GM12878 (cell line): ENCODE results near the gene UBXN7. TPM values are rescaled to one million over a fixed set of nuclear protein-coding genes. Genes with fewer than 3 reads are reported as not detected.

ENCODE experiments used
- ATAC-seq: fragments of 200-7000 bp; cut with Tn5 transposase; 3 replicates; pipeline ENCODE4 v1.9.1; 2020; ENCODE audit warnings: mild to moderate bottlenecking, moderate library complexity
- BruUV-seq: library from RNA; stranded (reverse); fragments of 400-500 nt; replicated peaks from 2 replicates; lab custom pipeline; 2021; lab: Mats Ljungman, UMichigan
- CTCF ChIA-PET: fragments of 300-600 bp; sonication (Branson Sonifier 250); formaldehyde crosslinking; extraction: SDS; loops from one replicate; lab custom pipeline; 2021; ENCODE audit warnings: inconsistent platforms; lab: Yijun Ruan, JAX
- POLR2A ChIA-PET: fragments of 350-600 bp; formaldehyde crosslinking; extraction: SDS; loops from one replicate; lab custom pipeline; 2021; ENCODE audit warnings: inconsistent platforms; lab: Charles Lee
- RAD21 ChIA-PET: fragments of 300-600 bp; sonication (Branson Sonifier 250); formaldehyde crosslinking; loops from one replicate; lab custom pipeline; 2023; ENCODE audit warnings: antibody characterized with exemption; ENCODE audit not compliant: unreplicated experiment; lab: Charles Lee
- SMC1A ChIA-PET: fragments of 300-600 bp; sonication (Branson Sonifier 250); formaldehyde crosslinking; loops from one replicate; lab custom pipeline; 2023; ENCODE audit not compliant: unreplicated experiment, uncharacterized antibody; lab: Charles Lee
- DNase-seq: peaks from one replicate; pipeline ENCODE4 v3.0.0-alpha.2; 2011; ENCODE audit warnings: low read depth, low spot score
- FAIRE-seq: peaks from 3 replicates; lab custom pipeline; 2011; peaks lifted over from hg19 to GRCh38; lab: Jason Lieb, UNC
- H2AFZ ChIP-seq: 2 replicates; pipeline ENCODE4 v1.6.0; 2011; ENCODE audit warnings: low read depth, low read length, control low read depth; ENCODE audit not compliant: control insufficient read depth
- H3K27ac ChIP-seq: 2 replicates; pipeline ENCODE4 v1.5.1; 2011; ENCODE audit warnings: control low read depth; ENCODE audit not compliant: control insufficient read depth, insufficient read depth
- H3K27me3 ChIP-seq, 2 experiments: replicated peaks in 1 of 2; 2 replicates each; pipeline versions ENCODE4 v1.6.0 to v1.6.1; 2011; ENCODE audit warnings: low read length in 1 of 2; ENCODE audit not compliant: control insufficient read depth in 2 of 2, insufficient read depth in 2 of 2
- H3K36me3 ChIP-seq, 2 experiments: 2 replicates each; pipeline ENCODE4 v1.5.1; 2011; ENCODE audit warnings: low read length in 1 of 2; ENCODE audit not compliant: control insufficient read depth in 2 of 2, insufficient read depth in 2 of 2
- H3K4me1 ChIP-seq: 2 replicates; pipeline ENCODE4 v1.6.1; 2011; ENCODE audit warnings: mild to moderate bottlenecking, low read length, moderate library complexity, mixed read lengths; ENCODE audit not compliant: control insufficient read depth, insufficient read depth
- H3K4me2 ChIP-seq: 2 replicates; pipeline ENCODE4 v1.6.0; 2011; ENCODE audit warnings: control low read depth; ENCODE audit not compliant: control insufficient read depth, insufficient read depth
- H3K4me3 ChIP-seq: fragments of 200-600 bp; sonication (generic); 2 replicates; pipeline ENCODE4 v1.5.1; 2016
- H3K79me2 ChIP-seq: 2 replicates; pipeline ENCODE4 v1.6.0; 2011; ENCODE audit warnings: low read length; ENCODE audit not compliant: control insufficient read depth, insufficient read depth
- H3K9ac ChIP-seq: 2 replicates; pipeline ENCODE4 v1.8.0; 2011; ENCODE audit warnings: low read length, control low read depth, mixed read lengths; ENCODE audit not compliant: control insufficient read depth, insufficient read depth
- H3K9me3 ChIP-seq: replicated peaks from 3 replicates; pipeline ENCODE4 v1.5.1; 2011; ENCODE audit warnings: mild to moderate bottlenecking, low read length; ENCODE audit not compliant: control insufficient read depth, insufficient read depth
- H4K20me1 ChIP-seq: 2 replicates; pipeline ENCODE4 v1.6.0; 2011; ENCODE audit not compliant: control insufficient read depth, insufficient read depth
- BMI1 ChIP-seq: fragments of 450-650 bp; IDR thresholded peaks from 2 replicates; pipeline ENCODE4 v1.6.1; 2016; ENCODE audit warnings: mild to moderate bottlenecking, moderate library complexity, borderline replicate concordance
- EED ChIP-seq: sonication (generic); IDR thresholded peaks from 2 replicates; pipeline ENCODE4 v1.6.1; 2016; ENCODE audit warnings: antibody characterized with exemption, low read depth
- HDAC6 ChIP-seq: fragments of 200-600 bp; sonication (generic); IDR thresholded peaks from one replicate; pipeline ENCODE4 v1.8.0; 2017; ENCODE audit warnings: antibody characterized with exemption; ENCODE audit not compliant: unreplicated experiment
- KAT2A ChIP-seq: conservative IDR thresholded peaks from 2 replicates; pipeline ENCODE4 v1.6.1; 2011; ENCODE audit warnings: low read depth, low read length; ENCODE audit not compliant: control insufficient read depth
- KLF5 ChIP-seq: fragments of 450-650 bp; IDR thresholded peaks from 2 replicates; pipeline ENCODE4 v1.6.1; 2014; ENCODE audit warnings: mild to moderate bottlenecking; ENCODE audit not compliant: partially characterized antibody
- NR2F1 ChIP-seq: fragments of 450-650 bp; conservative IDR thresholded peaks from 2 replicates; pipeline ENCODE4 v1.6.1; 2017; ENCODE audit warnings: mild to moderate bottlenecking
- POLR2AphosphoS5 ChIP-seq: IDR thresholded peaks from 2 replicates; pipeline ENCODE4 v1.6.1; 2011; ENCODE audit warnings: mild to moderate bottlenecking, low read length, inconsistent platforms
- RAD21 ChIP-seq: IDR thresholded peaks from 2 replicates; pipeline ENCODE4 v1.6.1; 2011; ENCODE audit warnings: mild to moderate bottlenecking, low read depth, low read length, moderate library complexity; ENCODE audit not compliant: insufficient read depth
- RBBP5 ChIP-seq: fragments of 200-600 bp; sonication (generic); conservative IDR thresholded peaks from 2 replicates; pipeline ENCODE4 v1.6.1; 2016
- TCF3 ChIP-seq: IDR thresholded peaks from 2 replicates; pipeline ENCODE4 v1.6.1; 2012; ENCODE audit warnings: low read depth, mild to moderate bottlenecking, low read length, borderline replicate concordance; ENCODE audit not compliant: insufficient read depth
- TCF7 ChIP-seq: IDR thresholded peaks from 2 replicates; pipeline ENCODE4 v1.6.1; 2014; ENCODE audit warnings: antibody characterized with exemption, borderline replicate concordance
- ZNF274 ChIP-seq: IDR thresholded peaks from one replicate; pipeline ENCODE4 v1.8.0; 2011; ENCODE audit not compliant: insufficient read length, insufficient read depth
- WGBS: methylation state at CpG from one replicate; pipeline ENCODE4 v1.1.6; 2016; ENCODE audit warnings: low lambda C conversion rate; ENCODE audit not compliant: insufficient replicate concordance, insufficient coverage; ENCODE audit errors: missing lambda C conversion rate; 5-methylcytosine and 5-hydroxymethylcytosine counted together
- in situ Hi-C: fragments of 300-500 bp; cut with MboI; formaldehyde crosslinking; loops from 9 replicates; pipeline ENCODE4 v1.14.3; 2018; ENCODE audit warnings: mixed read lengths
- intact Hi-C: fragments of 100-400 bp; cut with micrococcal nuclease; formaldehyde crosslinking; loops from one replicate; pipeline ENCODE4 v1.14.2; 2022; ENCODE audit not compliant: unreplicated experiment
- polyA plus RNA-seq, 11 experiments: library from polyadenylated mRNA; depleted of rRNA in 4 of 11; unstranded in 6 of 11; stranded (reverse) in 5 of 11; fragments of >200 nt; fragmentation: Nextera tagmentation in 4 of 11; fragmentation: Illumina TruSeq in 1 of 11; extraction: Ambion mirVana in 4 of 11; extraction: Trizol in 1 of 11; gene quantifications; 1 replicate in 1 of 11; 2 replicates in 10 of 11; pipeline versions ENCODE4 v1.2.1 to v1.2.3, GENCODE V29; 2011 to 2016; ENCODE audit warnings: inconsistent platforms in 2 of 11, missing spikeins in 2 of 11, low read depth in 1 of 11
- total RNA-seq, 4 experiments: library from RNA; depleted of rRNA in 3 of 4; stranded (reverse); fragments of >200 nt in 3 of 4; fragmentation: Illumina TruSeq in 1 of 4; extraction: Trizol in 1 of 4; gene quantifications; 2 replicates each; pipeline versions ENCODE4 v1.2.1 to v1.2.3, GENCODE V29; 2013 to 2021
- TF ChIP-seq, protein P1 (sequence below): IDR thresholded peaks from 2 replicates; pipeline ENCODE4 v1.6.1; 2012; ENCODE audit warnings: low read depth, low read length, improper control_type of control experiment
- TF ChIP-seq, protein P2 (sequence below): IDR thresholded peaks from 2 replicates; pipeline ENCODE4 v1.6.1; 2011; ENCODE audit warnings: low read depth, low read length, improper control_type of control experiment, borderline replicate concordance

UBXN7 gene
- total and polyA plus RNA-seq, 10 of the 15 experiments (the other 5 are each of a cell fraction or from before 2014, with no cell fraction given): 4.8 to 78.4 (median 24.9) TPM

DNA sequence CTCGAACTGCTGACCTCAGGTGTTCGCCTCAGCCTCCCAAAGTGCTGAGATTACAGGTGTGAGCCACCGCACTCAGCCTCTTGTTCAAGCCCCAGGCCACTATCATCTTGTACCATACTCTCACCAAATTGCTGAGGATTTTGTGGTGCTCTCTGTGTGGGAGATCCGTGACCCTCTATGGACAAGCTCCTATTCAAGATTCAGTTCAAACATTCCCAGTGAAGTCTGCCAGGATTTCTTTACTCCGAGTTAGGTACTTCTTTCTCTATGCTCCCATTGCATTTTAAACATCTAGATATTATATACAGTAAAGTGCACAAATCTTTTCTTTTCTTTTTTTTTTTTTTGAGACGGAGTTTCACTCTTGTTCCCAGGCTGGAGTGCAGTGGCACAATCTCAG is 93.2 kb downstream of the UBXN7 start:
- Histone ChIP-seq H3K27me3 (no peaks in the 10 kb centered on the region), H3K36me3 (no peaks in the 10 kb centered on the region), H3K9me3 (no peaks in the 10 kb centered on the region; the same call in 2 of the 3 replicates), H4K20me1 (no peaks in the 10 kb centered on the region), H3K79me2 (no peaks in the 10 kb centered on the region), H2AFZ (no peak overlapping the region), H3K9ac (no peak overlapping the region), H3K4me2 (no peak overlapping the region), H3K27ac (no peak overlapping the region)
- ChIA-PET CTCF (interaction anchor here (0.6 kb wide), 1 partner anchor 117 kb away, joined by 3 read pairs; no protein-coding TSS in a partner anchor), RAD21 (no interaction called here), SMC1A (no interaction called here)
- intact Hi-C loops: no loop called here
- DNase-seq: no peak
- in situ Hi-C loops: no loop called here
- no TSS peak for BruUV-seq
- no peak for FAIRE-seq
- no peak for TF ChIP-seq NR2F1
- TF ChIP-seq, protein P1, sequence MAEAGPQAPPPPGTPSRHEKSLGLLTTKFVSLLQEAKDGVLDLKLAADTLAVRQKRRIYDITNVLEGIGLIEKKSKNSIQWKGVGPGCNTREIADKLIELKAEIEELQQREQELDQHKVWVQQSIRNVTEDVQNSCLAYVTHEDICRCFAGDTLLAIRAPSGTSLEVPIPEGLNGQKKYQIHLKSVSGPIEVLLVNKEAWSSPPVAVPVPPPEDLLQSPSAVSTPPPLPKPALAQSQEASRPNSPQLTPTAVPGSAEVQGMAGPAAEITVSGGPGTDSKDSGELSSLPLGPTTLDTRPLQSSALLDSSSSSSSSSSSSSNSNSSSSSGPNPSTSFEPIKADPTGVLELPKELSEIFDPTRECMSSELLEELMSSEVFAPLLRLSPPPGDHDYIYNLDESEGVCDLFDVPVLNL: no peak
- no peak for TF ChIP-seq BMI1
- TF ChIP-seq HDAC6: no peak
- no peak for TF ChIP-seq EED
- TF ChIP-seq POLR2AphosphoS5: no peak
- no peak for TF ChIP-seq TCF7
- TF ChIP-seq KAT2A: no peak
- TF ChIP-seq RAD21: no peak
- no peak for TF ChIP-seq TCF3
- no peak for TF ChIP-seq RBBP5
- TF ChIP-seq KLF5: no peak
- TF ChIP-seq, protein P2, sequence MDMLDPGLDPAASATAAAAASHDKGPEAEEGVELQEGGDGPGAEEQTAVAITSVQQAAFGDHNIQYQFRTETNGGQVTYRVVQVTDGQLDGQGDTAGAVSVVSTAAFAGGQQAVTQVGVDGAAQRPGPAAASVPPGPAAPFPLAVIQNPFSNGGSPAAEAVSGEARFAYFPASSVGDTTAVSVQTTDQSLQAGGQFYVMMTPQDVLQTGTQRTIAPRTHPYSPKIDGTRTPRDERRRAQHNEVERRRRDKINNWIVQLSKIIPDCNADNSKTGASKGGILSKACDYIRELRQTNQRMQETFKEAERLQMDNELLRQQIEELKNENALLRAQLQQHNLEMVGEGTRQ: no peak
- TF ChIP-seq ZNF274: no peak
- TF ChIP-seq, all 136 proteins: peak for 0
- H3K4me1 ChIP-seq: no peaks in the 10 kb centered on the region
- no peak for ATAC-seq
- H3K4me3 ChIP-seq: no peak overlapping the region
- POLR2A ChIA-PET: interaction anchor here (1.1 kb wide), 1 partner anchor 14 kb away, joined by 7 read pairs; no protein-coding TSS in a partner anchor
- 85% methylated on average over 5 of the region's 6 CpGs for WGBS
